HUES48 (cell line): Measurements from ENCODE around the gene CAMKK1.
A peak's percentile ranks its signal among the peaks of the same experiment; 100 is the strongest.
"Not testable (repeated sequence)": the region's sequence is repeated elsewhere in the genome, so short reads cannot be mapped to it uniquely, and the experiment has no call there.

Source experiments
- H3K27ac ChIP-seq: one replicate; pipeline ENCODE4 v1.7.0; 2013; ENCODE audit warnings: low read depth, low read length, inconsistent platforms
- H3K27me3 ChIP-seq: 2 replicates; pipeline ENCODE4 v1.6.1; 2013; ENCODE audit warnings: mild to moderate bottlenecking, low read length; ENCODE audit not compliant: control insufficient read depth, insufficient read depth
- H3K36me3 ChIP-seq: 2 replicates; pipeline ENCODE4 v1.6.1; 2013; ENCODE audit warnings: low read length; ENCODE audit not compliant: control insufficient read depth, insufficient read depth
- H3K4me1 ChIP-seq: 2 replicates; pipeline ENCODE4 v1.6.1; 2013; ENCODE audit warnings: mild to moderate bottlenecking, low read length; ENCODE audit not compliant: control insufficient read depth, insufficient read depth
- H3K4me3 ChIP-seq: 2 replicates; pipeline ENCODE4 v1.5.1; 2013; ENCODE audit warnings: mild to moderate bottlenecking, low read depth, low read length
- H3K9ac ChIP-seq: 2 replicates; pipeline ENCODE4 v1.6.1; 2013; ENCODE audit warnings: mild to moderate bottlenecking, low read depth, low read length, moderate library complexity
- H3K9me3 ChIP-seq: 2 replicates; pipeline ENCODE4 v1.6.1; 2013; ENCODE audit warnings: low read length; ENCODE audit not compliant: control insufficient read depth, insufficient read depth

CAMKK1 gene

GRCh38 chr17:3854204-3854603 lies 38.6 kb downstream of the CAMKK1 start:
- not testable (repeated sequence) for H3K27me3 ChIP-seq, H3K4me1 ChIP-seq, H3K36me3 ChIP-seq, H3K4me3 ChIP-seq, H3K9ac ChIP-seq, H3K9me3 ChIP-seq, H3K27ac ChIP-seq

DNA sequence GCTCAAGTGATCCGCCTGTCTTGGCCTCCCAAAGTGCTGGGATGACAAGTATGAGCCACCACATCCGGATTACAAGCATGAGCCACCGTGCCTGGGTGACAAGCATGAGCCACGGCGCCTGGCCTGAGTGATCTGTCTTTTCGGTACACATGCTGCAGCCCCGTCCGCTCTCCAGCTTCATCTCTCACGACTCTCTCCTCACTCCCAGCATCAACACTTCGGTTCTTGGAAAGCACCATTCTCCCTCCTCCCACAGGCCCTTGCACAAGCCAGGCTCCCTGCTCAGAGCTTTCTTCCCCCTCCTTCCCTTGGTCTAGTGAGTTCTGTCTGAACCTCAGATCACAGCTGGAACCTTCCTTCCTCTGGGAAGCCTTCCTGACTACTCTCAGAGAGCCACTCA lies 40.3 kb downstream of the CAMKK1 start:
- Histone ChIP-seq H3K27ac (no peak overlapping the region), H3K27me3 (no peaks in the 10 kb centered on the region), H3K9ac (no peak overlapping the region), H3K4me3 (no peak overlapping the region), H3K4me1 (no peaks in the 10 kb centered on the region), H3K9me3 (no peaks in the 10 kb centered on the region), H3K36me3 (no peaks in the 10 kb centered on the region)

GRCh38 chr17:3851461-3852100 lies 41.3 kb downstream of the CAMKK1 start:
- Histone ChIP-seq H3K27ac (no peak overlapping the region), H3K9me3 (no peaks in the 10 kb centered on the region), H3K9ac (no peak overlapping the region), H3K27me3 (no peaks in the 10 kb centered on the region), H3K36me3 (no peaks in the 10 kb centered on the region), H3K4me1 (peaks cover 2% of the 10 kb centered on the region; the same call in 1 of the 2 replicates), H3K4me3 (no peak overlapping the region)

DNA sequence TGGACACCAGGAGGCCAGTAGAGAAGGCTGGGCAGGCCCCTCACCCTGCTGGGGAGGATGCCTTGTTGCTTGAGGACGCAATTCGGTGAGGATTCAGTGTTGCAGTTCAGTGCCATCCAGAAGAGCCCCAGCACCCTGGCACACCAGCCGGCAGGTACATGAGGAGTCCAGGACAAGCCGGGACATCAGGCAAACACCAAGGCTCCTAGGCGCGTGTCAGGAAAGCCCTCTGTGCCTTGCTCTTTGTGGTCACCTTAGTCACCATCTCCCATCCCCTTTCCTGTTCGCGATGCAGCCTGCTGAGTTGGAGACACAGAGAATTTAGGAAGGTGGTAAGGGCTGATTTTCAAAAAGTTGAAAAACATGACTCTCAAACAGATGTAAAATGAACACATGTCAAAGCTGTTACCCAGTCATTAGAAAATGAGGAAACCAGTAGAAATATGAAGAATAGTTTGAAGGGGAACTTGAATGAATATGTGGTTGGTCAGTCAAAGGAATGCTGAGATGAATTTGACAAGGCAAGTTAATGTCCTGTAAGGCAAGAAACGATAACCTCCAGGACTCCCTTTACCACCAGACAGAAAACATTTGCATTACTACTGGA lies 44.5 kb downstream of the CAMKK1 start:
- H3K9me3 ChIP-seq: no peaks in the 10 kb centered on the region
- H3K36me3 ChIP-seq: peaks cover 5% of the 10 kb centered on the region
- H3K9ac ChIP-seq: no peak overlapping the region
- no peak overlapping the region for H3K27ac ChIP-seq
- H3K27me3 ChIP-seq: no peaks in the 10 kb centered on the region
- peaks cover 8% of the 10 kb centered on the region; the same call in 1 of the 2 replicates for H3K4me1 ChIP-seq
- no peak overlapping the region for H3K4me3 ChIP-seq

- Histone ChIP-seq H3K9me3 (no peaks in the 10 kb centered on the region), H3K9ac (no peak overlapping the region), H3K4me1 (peaks cover 8% of the 10 kb centered on the region; the same call in 1 of the 2 replicates), H3K4me3 (no peak overlapping the region), H3K36me3 (peaks cover 16% of the 10 kb centered on the region), H3K27ac (no peak overlapping the region), H3K27me3 (no peaks in the 10 kb centered on the region)
Measured at GRCh38 chr17:3847165-3847670, 45.6 kb downstream of the CAMKK1 start.

DNA sequence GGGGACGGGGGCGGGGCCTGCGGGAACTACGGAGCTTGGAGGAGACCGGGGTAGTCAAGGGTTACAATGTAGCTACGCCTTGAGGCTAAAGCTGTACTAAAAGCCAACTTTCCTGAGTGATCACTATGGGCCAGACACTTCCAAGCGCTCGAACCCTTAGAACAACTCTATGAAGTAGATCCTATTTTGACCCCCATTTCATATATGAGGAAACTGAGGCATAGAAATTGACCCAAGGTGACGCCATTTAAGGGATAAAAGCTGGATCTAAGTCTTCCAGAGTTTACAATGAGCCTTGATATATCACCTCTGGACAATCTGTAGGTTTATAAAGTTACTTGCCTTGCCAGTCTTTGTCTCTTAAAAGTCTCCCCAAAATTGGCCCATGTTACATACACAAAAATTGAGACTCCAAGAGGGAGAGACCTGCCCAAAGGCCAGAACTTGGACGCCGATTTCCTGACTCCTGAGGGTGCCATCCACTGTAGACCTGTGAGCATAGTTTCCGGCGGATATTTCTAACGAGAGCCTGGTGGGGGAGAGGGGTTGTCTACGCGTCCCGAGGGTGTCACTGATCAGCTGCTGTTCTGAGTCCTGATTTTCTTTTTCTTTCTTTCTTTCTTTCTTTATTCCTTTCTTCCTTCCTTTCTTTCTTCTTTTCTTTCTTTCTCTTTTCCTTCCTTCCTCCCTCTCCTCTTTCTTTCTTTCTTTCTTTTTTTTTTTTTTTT lies 46.3 kb downstream of the CAMKK1 start:
- no peak overlapping the region for H3K9ac ChIP-seq
- H3K27me3 ChIP-seq: no peaks in the 10 kb centered on the region
- peaks cover 8% of the 10 kb centered on the region; the same call in 1 of the 2 replicates for H3K4me1 ChIP-seq
- H3K9me3 ChIP-seq: no peaks in the 10 kb centered on the region
- H3K36me3 ChIP-seq: peaks cover 22% of the 10 kb centered on the region
- 0 out of 2 replicates have a peak overlapping the region, but pooled peaks have one; percentile 3 for H3K4me3 ChIP-seq
- no peak overlapping the region for H3K27ac ChIP-seq

DNA sequence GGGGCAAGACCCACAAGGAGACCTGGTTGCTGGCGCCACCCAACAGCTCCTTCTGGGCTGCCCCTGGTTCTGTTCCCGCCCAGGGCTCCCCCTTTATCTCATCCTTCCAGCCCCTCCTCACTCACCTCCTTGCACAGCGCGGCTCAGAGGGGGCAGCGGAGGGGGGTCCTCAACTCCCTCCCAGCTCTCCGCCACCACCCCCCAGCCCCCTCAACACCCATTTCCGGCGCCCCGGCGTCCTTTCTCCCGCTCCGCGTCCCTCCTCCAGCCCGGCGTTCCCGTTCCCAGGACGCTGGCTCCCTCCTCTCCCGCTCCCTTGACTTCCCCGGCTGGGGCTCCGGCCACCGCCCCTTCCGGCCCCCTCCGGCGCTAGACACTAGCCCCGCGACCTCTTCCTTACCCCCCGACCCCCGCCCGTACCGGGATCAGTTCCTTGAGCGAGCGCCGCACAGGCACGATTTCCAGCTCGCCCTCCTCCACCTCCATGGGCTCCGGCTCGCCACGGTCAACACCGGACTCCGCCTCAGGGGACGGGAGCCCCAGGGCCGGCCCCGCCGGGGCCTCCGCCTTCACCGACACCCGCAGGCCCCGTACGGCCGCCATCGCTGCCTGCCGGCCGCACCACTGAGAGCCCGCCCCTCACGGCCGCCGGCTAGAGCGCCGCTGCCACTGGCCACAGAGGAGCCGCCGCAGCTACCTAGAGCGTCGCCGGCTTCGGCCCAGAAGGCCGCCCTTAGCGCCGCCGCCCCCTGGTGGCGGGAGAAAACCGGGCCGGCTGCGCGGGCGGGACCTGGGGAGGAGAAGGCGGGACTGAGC lies 47.0 kb downstream of the CAMKK1 start, which contains the start of gene NCBP3:
TSS of gene NCBP3 (minus strand) at position 626 of the 816 bp plus-strand sequence. CDS start at position 603, 23 bp downstream.
- no peaks in the 10 kb centered on the region for H3K9me3 ChIP-seq
- H3K36me3 ChIP-seq: peaks cover 29% of the 10 kb centered on the region
- H3K9ac ChIP-seq: peak within 1 kb of the TSS; percentile 94
- H3K27ac ChIP-seq: peak within 1 kb of the TSS; percentile 88
- no peaks in the 10 kb centered on the region for H3K27me3 ChIP-seq
- H3K4me3 ChIP-seq: peak within 1 kb of the TSS; percentile 86
- peaks cover 8% of the 10 kb centered on the region; the same call in 1 of the 2 replicates for H3K4me1 ChIP-seq

GRCh38 chr17:3845291-3845620 lies 47.6 kb downstream of the CAMKK1 start:
- Histone ChIP-seq H3K27ac (peak overlapping the region; percentile 88), H3K9me3 (no peaks in the 10 kb centered on the region), H3K9ac (peak overlapping the region; percentile 94), H3K4me1 (peaks cover 8% of the 10 kb centered on the region; the same call in 1 of the 2 replicates), H3K27me3 (no peaks in the 10 kb centered on the region), H3K4me3 (peak overlapping the region; percentile 86), H3K36me3 (peaks cover 35% of the 10 kb centered on the region)

GRCh38 chr17:3844556-3844955 lies 48.3 kb downstream of the CAMKK1 start:
- not testable (repeated sequence) for H3K4me1 ChIP-seq, H3K9me3 ChIP-seq, H3K9ac ChIP-seq, H3K27ac ChIP-seq, H3K27me3 ChIP-seq
- Histone ChIP-seq H3K36me3 (peaks cover 42% of the 10 kb centered on the region), H3K4me3 (peak overlapping the region; percentile 86; the same call in 1 of the 2 replicates)

DNA sequence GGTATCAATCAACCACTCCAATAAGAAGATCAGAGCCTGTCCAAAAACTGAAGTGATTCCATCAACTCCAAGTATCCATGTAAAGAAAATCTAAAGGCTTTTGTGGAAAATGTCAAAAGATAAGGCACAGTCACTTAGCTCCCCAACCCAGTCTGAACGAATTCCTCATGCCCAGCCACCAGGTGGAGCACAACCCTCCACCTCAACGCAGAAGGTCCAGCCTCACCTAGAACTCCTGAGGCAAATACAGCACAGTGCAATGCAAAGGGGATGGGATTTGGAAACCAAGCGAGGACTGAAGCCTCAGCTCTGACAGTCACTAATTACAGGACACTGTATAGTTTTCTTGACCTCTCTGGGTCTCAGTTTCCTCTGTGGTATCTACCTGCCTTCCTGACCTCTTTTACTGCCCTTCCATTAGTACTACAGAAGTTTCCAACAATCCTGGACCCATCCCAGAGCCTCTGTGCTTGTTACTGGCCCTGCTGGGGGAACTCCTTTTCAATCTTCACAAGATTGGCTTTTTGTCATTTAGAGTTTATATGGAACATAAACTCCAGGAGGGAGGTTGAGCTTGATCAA lies 48.8 kb downstream of the CAMKK1 start:
- Histone ChIP-seq H3K27ac (no peak overlapping the region), H3K27me3 (no peaks in the 10 kb centered on the region), H3K4me3 (no peak overlapping the region), H3K4me1 (peaks cover 8% of the 10 kb centered on the region; the same call in 1 of the 2 replicates), H3K36me3 (peaks cover 47% of the 10 kb centered on the region), H3K9me3 (no peaks in the 10 kb centered on the region), H3K9ac (no peak overlapping the region)
